DND-41 (cell line): Measurements from ENCODE around the gene VAV3.

ENCODE experiments used
- ATAC-seq: fragments of 200-7000 bp; cut with Tn5 transposase; 3 replicates; pipeline ENCODE4 v1.9.1; 2021; ENCODE audit warnings: low read depth; ENCODE audit not compliant: insufficient read depth
- DNase-seq: peaks from one replicate; pipeline ENCODE4 v3.0.0-alpha.2; 2020
- H2AFZ ChIP-seq: 2 replicates; pipeline ENCODE4 v1.6.0; 2012; ENCODE audit warnings: low read depth, low read length
- H3K27ac ChIP-seq: 2 replicates; pipeline ENCODE4 v1.5.1; 2012; ENCODE audit warnings: low read length, inconsistent platforms
- H3K27me3 ChIP-seq: fragments of 200-600 bp; sonication (generic); 2 replicates; pipeline ENCODE4 v1.6.0; 2012; ENCODE audit warnings: low read length, mild to moderate bottlenecking, inconsistent platforms; ENCODE audit not compliant: insufficient read depth, poor library complexity
- H3K36me3 ChIP-seq: 2 replicates; pipeline ENCODE4 v1.5.1; 2012; ENCODE audit warnings: low read length, inconsistent platforms; ENCODE audit not compliant: insufficient read depth
- H3K4me1 ChIP-seq: 2 replicates; pipeline ENCODE4 v1.5.1; 2012; ENCODE audit warnings: mild to moderate bottlenecking, low read length; ENCODE audit not compliant: insufficient read depth
- H3K4me2 ChIP-seq: 2 replicates; pipeline ENCODE4 v1.6.0; 2012; ENCODE audit warnings: mild to moderate bottlenecking, moderate library complexity, low read length, inconsistent platforms; ENCODE audit not compliant: insufficient read depth
- H3K4me3 ChIP-seq, 2 experiments: fragments of 200-600 bp in 1 of 2; shearing (Covaris generic) in 1 of 2; 2 replicates each; pipeline ENCODE4 v1.5.1; 2012 to 2016; ENCODE audit warnings: inconsistent platforms in 2 of 2, low read length in 2 of 2, mild to moderate bottlenecking in 2 of 2, low read depth in 1 of 2, moderate library complexity in 1 of 2
- H3K79me2 ChIP-seq: 2 replicates; pipeline ENCODE4 v1.6.0; 2012; ENCODE audit warnings: low read length, inconsistent platforms; ENCODE audit not compliant: insufficient read depth
- H3K9ac ChIP-seq: 2 replicates; pipeline ENCODE4 v1.6.0; 2012; ENCODE audit warnings: low read depth, mild to moderate bottlenecking, inconsistent platforms, low read length, moderate library complexity
- H3K9me3 ChIP-seq: 2 replicates; pipeline ENCODE4 v1.5.1; 2012; ENCODE audit warnings: low read length, moderate library complexity, mild to moderate bottlenecking, inconsistent platforms; ENCODE audit not compliant: insufficient read depth, severe bottlenecking
- H4K20me1 ChIP-seq: 2 replicates; pipeline ENCODE4 v1.6.0; 2012; ENCODE audit warnings: low read length; ENCODE audit not compliant: insufficient read depth
- EZH2 ChIP-seq: IDR thresholded peaks from 3 replicates; pipeline ENCODE4 v1.6.1; 2012; ENCODE audit warnings: borderline replicate concordance, low read depth, mild to moderate bottlenecking, moderate library complexity, low read length, inconsistent platforms; ENCODE audit not compliant: severe bottlenecking
- TF ChIP-seq, protein P1 (sequence below): IDR thresholded peaks from 2 replicates; pipeline ENCODE4 v1.5.1; 2012; ENCODE audit warnings: borderline replicate concordance, low read length, moderate library complexity, mild to moderate bottlenecking; ENCODE audit not compliant: poor library complexity, severe bottlenecking; ENCODE audit errors: extremely low read depth

The VAV3 gene

DNA sequence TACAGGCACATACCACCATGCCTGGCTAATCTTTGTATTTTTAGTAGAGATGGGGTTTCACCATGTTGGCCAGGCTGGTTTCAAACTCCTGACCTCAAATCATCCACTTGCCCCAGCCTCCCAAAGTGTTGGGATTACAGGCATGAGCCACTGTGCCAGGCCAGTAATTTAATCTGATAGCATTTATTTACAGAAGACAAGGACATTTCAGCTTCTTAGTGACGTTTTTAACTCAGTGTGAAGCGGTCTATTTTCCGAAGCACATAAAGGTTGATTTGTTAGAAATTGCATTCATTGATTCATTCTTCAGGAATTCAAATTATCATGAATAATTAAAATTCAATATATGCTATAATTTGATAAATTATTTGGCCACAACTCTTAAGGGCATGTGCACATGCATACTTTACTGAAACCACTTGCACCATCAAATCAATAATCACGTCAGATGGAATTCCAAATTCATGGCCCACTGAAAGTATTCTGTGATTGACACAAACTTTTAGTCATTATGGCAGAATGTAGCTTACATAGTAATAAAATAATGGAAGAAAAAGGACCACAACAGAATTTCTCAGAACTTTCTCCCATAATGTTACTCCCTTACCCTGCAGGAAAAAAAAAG lies 339.5 kb downstream of the VAV3 start:
- H3K36me3 ChIP-seq = no peaks in the 10 kb centered on the region
- no peak overlapping the region for H3K4me2 ChIP-seq
- no peaks in the 10 kb centered on the region for H3K27me3 ChIP-seq
- H3K4me3 ChIP-seq = no peak overlapping the region
- DNase-seq (no peak), ATAC-seq (no peak)
- H3K4me1 ChIP-seq = no peaks in the 10 kb centered on the region
- TF ChIP-seq, protein P1, sequence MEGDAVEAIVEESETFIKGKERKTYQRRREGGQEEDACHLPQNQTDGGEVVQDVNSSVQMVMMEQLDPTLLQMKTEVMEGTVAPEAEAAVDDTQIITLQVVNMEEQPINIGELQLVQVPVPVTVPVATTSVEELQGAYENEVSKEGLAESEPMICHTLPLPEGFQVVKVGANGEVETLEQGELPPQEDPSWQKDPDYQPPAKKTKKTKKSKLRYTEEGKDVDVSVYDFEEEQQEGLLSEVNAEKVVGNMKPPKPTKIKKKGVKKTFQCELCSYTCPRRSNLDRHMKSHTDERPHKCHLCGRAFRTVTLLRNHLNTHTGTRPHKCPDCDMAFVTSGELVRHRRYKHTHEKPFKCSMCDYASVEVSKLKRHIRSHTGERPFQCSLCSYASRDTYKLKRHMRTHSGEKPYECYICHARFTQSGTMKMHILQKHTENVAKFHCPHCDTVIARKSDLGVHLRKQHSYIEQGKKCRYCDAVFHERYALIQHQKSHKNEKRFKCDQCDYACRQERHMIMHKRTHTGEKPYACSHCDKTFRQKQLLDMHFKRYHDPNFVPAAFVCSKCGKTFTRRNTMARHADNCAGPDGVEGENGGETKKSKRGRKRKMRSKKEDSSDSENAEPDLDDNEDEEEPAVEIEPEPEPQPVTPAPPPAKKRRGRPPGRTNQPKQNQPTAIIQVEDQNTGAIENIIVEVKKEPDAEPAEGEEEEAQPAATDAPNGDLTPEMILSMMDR = no peak
- no peak for TF ChIP-seq EZH2
- no peak overlapping the region for H3K27ac ChIP-seq
- H2AFZ ChIP-seq = no peak overlapping the region
- H3K79me2 ChIP-seq = no peaks in the 10 kb centered on the region
- H3K9ac ChIP-seq = no peak overlapping the region
- no peaks in the 10 kb centered on the region for H4K20me1 ChIP-seq
- no peaks in the 10 kb centered on the region for H3K9me3 ChIP-seq

DNA sequence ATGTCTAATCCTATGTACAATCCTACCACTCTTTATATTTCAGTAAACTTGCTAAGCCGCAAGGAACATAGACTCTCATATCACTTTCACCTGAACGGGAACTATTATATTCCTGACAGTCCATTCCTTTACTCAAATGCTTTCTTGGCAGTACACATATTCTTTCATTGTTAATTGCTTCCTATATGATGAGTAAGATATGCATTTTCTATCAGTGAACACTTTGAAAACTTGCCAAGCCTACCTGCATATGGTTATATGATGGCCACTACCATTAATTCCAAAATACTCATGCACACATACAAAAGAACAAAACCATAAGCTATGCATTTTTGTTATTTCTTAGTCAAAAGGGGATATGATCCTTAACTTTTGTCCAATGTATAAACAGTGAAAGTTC lies 341.5 kb downstream of the VAV3 start:
- Histone ChIP-seq H2AFZ (no peak overlapping the region), H3K79me2 (no peaks in the 10 kb centered on the region), H3K4me1 (no peaks in the 10 kb centered on the region), H3K9ac (no peak overlapping the region), H4K20me1 (no peaks in the 10 kb centered on the region), H3K27me3 (no peaks in the 10 kb centered on the region), H3K4me3 (no peak overlapping the region), H3K4me2 (no peak overlapping the region), H3K36me3 (no peaks in the 10 kb centered on the region), H3K9me3 (no peaks in the 10 kb centered on the region), H3K27ac (no peak overlapping the region)
- ATAC-seq (no peak), DNase-seq (no peak)
- TF ChIP-seq, protein P1 = no peak
- no peak for TF ChIP-seq EZH2

DNA sequence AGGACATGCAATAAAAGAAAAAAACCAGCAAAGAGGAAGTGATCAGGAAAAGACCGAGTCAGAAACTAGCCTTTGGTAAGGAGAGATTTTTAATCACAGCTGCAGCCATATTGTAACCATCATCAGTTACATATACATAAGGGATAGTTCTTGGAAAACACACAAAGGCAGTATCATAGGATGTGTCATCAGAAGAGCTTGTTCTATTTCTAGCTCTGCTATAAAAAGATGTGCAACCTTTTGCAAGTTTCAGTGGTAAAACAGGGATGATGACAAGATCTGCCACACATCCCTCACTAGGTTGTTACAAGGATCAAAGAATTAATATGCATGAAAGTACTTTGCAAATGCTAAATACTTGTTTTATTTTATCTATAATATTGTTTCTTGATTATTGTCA lies 342.0 kb downstream of the VAV3 start:
- no peaks in the 10 kb centered on the region for H3K79me2 ChIP-seq

More for the DNA sequence above, 342.0 kb downstream of the VAV3 start:
- H3K9ac ChIP-seq = no peak overlapping the region
- no peaks in the 10 kb centered on the region for H3K4me1 ChIP-seq
- no peak overlapping the region for H3K4me2 ChIP-seq
- H3K9me3 ChIP-seq = no peaks in the 10 kb centered on the region
- H2AFZ ChIP-seq = no peak overlapping the region
- TF ChIP-seq, protein P1 = no peak
- TF ChIP-seq EZH2 = no peak
- H3K4me3 ChIP-seq = no peak overlapping the region
- ATAC-seq = no peak
- DNase-seq = no peak
- no peaks in the 10 kb centered on the region for H4K20me1 ChIP-seq
- H3K27me3 ChIP-seq = no peaks in the 10 kb centered on the region
- H3K27ac ChIP-seq = no peak overlapping the region
- 0 out of 2 replicates have a peak, but pooled peaks cover under 1% of the 10 kb centered on the region for H3K36me3 ChIP-seq
